ENCODE data around the gene DPPA4. TPM values are rescaled to one million over a fixed set of nuclear protein-coding genes. Genes with fewer than 3 reads are reported as not detected.

DPPA4 gene
- total and polyA plus RNA-seq, 2 donors (not counting 1 experiment from before 2014, with no cell fraction given), result 2.8 to 3.3 TPM

DNA sequence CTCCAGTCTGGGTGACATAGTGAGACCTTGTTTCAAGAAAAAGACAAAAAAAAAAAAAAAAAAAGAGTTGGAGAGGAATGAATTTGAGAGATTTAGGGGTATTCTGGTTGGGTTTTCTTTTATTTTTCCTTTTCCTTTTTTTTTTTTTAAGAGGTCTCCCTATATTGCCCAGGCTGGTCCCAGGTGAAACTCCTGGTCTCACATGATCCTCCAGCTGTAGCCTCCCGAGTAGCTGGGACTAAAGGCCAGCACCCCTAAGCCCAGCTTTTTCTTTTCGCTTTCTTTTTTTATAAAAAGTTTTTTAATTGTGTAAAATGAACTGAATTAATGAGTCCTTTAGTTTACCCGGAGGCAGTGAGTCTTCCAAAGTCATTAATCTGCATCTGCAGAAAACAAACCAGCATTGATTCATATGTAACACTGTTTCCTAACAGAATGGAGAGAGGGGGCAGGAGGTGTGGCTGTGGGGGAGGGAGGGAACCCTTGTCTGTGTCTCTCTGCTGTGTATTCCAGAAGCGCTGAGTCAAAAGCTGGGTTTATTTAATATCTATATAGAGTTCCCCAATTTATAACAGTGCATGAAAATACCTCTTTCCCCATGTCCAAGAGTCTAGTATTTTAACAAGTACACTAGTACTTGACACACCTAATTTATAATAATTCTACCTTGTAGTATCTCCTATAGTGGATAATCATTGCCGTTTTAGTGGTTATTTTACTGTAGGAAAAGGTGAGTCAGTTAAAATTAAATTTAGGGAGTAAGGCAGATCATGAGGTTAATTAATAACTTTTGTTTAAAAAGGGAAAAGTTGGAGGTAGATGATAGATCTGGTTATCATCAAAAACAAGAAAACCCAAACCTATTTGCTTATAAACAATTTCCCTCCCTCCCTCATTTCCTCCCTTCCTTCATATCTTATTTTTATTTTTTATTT lies 2.6 kb upstream of the DPPA4 start:
- Histone ChIP-seq H3K36me3 (replicated peaks in 1 of 2; ENCODE audit: control extremely low read depth in 1 of 2, control insufficient read depth in 1 of 2, extremely low read depth in 1 of 2, insufficient read depth in 2 of 2, low read length in 1 of 2) (no peaks in the 10 kb centered on the region), H4K20me1 (ENCODE audit: control insufficient read depth, insufficient read depth, low read length, poor library complexity, severe bottlenecking) (no peaks in the 10 kb centered on the region), H3K27ac (ENCODE audit: low read length in 2 of 2) (no peak overlapping the region), H2AFZ (ENCODE audit: insufficient read depth, low read depth, low read length, poor library complexity, severe bottlenecking) (no peak overlapping the region), H3K4me1 (ENCODE audit: control insufficient read depth in 2 of 2, insufficient read depth in 2 of 2, low read length in 2 of 2) (peaks cover 0 to 7% of the 10 kb centered on the region in 2 donors), H3K4me3 (ENCODE audit: control extremely low read depth in 1 of 5, extremely low read depth in 1 of 5, insufficient read depth in 1 of 5, low read depth in 2 of 5, low read length in 4 of 5) (no peak overlapping the region), H3K9me3 (ENCODE audit: control extremely low read depth in 1 of 3, control insufficient read depth in 2 of 3, insufficient read depth in 1 of 3, low read length in 2 of 3) (peaks cover 0 to 16% (median 0%) of the 10 kb centered on the region in 3 donors), H3K9ac (ENCODE audit: low read length) (no peak overlapping the region), H3K27me3 (replicated peaks in 1 of 4; ENCODE audit: control extremely low read depth in 1 of 4, control insufficient read depth in 3 of 4, insufficient read depth in 4 of 4, low read length in 3 of 4) (peaks cover 0 to 9% (median 2%) of the 10 kb centered on the region in 4 experiments), H3K4me2 (replicated peaks; ENCODE audit: low read depth, low read length, poor library complexity, severe bottlenecking) (no peak overlapping the region), H3K79me2 (ENCODE audit: control insufficient read depth, insufficient read depth, low read length) (no peaks in the 10 kb centered on the region)
- no CpG with 5 or more reads among the region's 5 CpGs for WGBS (ENCODE audit: insufficient coverage)
- ATAC-seq (ENCODE audit: low read depth), result no peak
- Mint-ChIP-seq H3K4me3 (no peak overlapping the region), H3K27ac (no peak overlapping the region), H3K27me3 (peaks cover 17% of the 10 kb centered on the region), H3K9me3 (ENCODE audit: insufficient read depth) (no peaks in the 10 kb centered on the region), H3K4me1 (peaks cover 13% of the 10 kb centered on the region)
- intact Hi-C loops (cut with micrococcal nuclease), result no loop called here
- DNase-seq, result no peak
- ChIA-PET POLR2A (no interaction called here), CTCF (no interaction called here)
- TF ChIP-seq EZH2 (IDR thresholded peaks at IDR 0.05; ENCODE audit: borderline replicate concordance, insufficient read depth, low read depth, low read length, poor library complexity, severe bottlenecking), result no peak
- TF ChIP-seq, protein P1, sequence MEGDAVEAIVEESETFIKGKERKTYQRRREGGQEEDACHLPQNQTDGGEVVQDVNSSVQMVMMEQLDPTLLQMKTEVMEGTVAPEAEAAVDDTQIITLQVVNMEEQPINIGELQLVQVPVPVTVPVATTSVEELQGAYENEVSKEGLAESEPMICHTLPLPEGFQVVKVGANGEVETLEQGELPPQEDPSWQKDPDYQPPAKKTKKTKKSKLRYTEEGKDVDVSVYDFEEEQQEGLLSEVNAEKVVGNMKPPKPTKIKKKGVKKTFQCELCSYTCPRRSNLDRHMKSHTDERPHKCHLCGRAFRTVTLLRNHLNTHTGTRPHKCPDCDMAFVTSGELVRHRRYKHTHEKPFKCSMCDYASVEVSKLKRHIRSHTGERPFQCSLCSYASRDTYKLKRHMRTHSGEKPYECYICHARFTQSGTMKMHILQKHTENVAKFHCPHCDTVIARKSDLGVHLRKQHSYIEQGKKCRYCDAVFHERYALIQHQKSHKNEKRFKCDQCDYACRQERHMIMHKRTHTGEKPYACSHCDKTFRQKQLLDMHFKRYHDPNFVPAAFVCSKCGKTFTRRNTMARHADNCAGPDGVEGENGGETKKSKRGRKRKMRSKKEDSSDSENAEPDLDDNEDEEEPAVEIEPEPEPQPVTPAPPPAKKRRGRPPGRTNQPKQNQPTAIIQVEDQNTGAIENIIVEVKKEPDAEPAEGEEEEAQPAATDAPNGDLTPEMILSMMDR (IDR thresholded peaks at IDR 0.05), result no peak

DNA sequence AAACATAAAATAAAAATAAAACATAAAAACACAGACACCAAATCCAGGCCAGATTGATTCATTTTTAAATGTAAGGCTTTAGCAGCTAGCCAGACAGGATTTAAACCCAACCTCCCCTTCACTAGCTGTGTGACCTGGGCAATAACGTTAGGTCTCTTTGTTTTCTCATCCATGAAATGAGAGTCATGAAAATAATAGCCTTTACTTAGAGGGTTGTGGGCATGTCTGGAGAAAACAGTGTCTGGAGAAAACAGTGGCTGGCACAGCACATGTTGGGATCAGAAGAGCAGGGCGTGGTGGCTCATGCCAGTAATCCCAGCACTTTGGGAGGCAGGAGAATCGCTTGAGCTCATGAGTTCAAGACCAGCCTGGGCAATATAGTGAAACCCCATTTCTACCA lies 1.9 kb upstream of the DPPA4 start:
- H3K27me3 Mint-ChIP-seq, result peaks cover 22% of the 10 kb centered on the region
- Histone ChIP-seq H3K4me3 (ENCODE audit: control extremely low read depth in 1 of 5, extremely low read depth in 1 of 5, insufficient read depth in 1 of 5, low read depth in 2 of 5, low read length in 4 of 5) (no peak overlapping the region), H3K4me1 (ENCODE audit: control insufficient read depth in 2 of 2, insufficient read depth in 2 of 2, low read length in 2 of 2) (peaks cover 0 to 7% of the 10 kb centered on the region in 2 donors), H3K27ac (ENCODE audit: low read length in 2 of 2) (no peak overlapping the region), H3K79me2 (ENCODE audit: control insufficient read depth, insufficient read depth, low read length) (no peaks in the 10 kb centered on the region), H2AFZ (ENCODE audit: insufficient read depth, low read depth, low read length, poor library complexity, severe bottlenecking) (no peak overlapping the region), H3K36me3 (replicated peaks in 1 of 2; ENCODE audit: control extremely low read depth in 1 of 2, control insufficient read depth in 1 of 2, extremely low read depth in 1 of 2, insufficient read depth in 2 of 2, low read length in 1 of 2) (no peaks in the 10 kb centered on the region), H3K9me3 (ENCODE audit: control extremely low read depth in 1 of 3, control insufficient read depth in 2 of 3, insufficient read depth in 1 of 3, low read length in 2 of 3) (peaks cover 0 to 16% (median 0%) of the 10 kb centered on the region in 3 donors), H3K27me3 (replicated peaks in 1 of 4; ENCODE audit: control extremely low read depth in 1 of 4, control insufficient read depth in 3 of 4, insufficient read depth in 4 of 4, low read length in 3 of 4) (peaks cover 0 to 9% (median 2%) of the 10 kb centered on the region in 4 experiments), H3K4me2 (replicated peaks; ENCODE audit: low read depth, low read length, poor library complexity, severe bottlenecking) (no peak overlapping the region), H4K20me1 (ENCODE audit: control insufficient read depth, insufficient read depth, low read length, poor library complexity, severe bottlenecking) (no peaks in the 10 kb centered on the region), H3K9ac (ENCODE audit: low read length) (no peak overlapping the region)
- H3K9me3 Mint-ChIP-seq (ENCODE audit: insufficient read depth), result no peaks in the 10 kb centered on the region
- CTCF ChIA-PET, result no interaction called here
- H3K27ac Mint-ChIP-seq, result no peak overlapping the region
- H3K4me1 Mint-ChIP-seq, result peaks cover 13% of the 10 kb centered on the region
- intact Hi-C loops (cut with micrococcal nuclease), result no loop called here
- 67% methylated on average over 1 of the region's 3 CpGs for WGBS (ENCODE audit: insufficient coverage)
- H3K4me3 Mint-ChIP-seq, result no peak overlapping the region
- TF ChIP-seq, protein P1 (IDR thresholded peaks at IDR 0.05), result no peak
- no peak for TF ChIP-seq EZH2 (IDR thresholded peaks at IDR 0.05; ENCODE audit: borderline replicate concordance, insufficient read depth, low read depth, low read length, poor library complexity, severe bottlenecking)
- DNase-seq (no peak), ATAC-seq (ENCODE audit: low read depth) (no peak)
- POLR2A ChIA-PET, result no interaction called here

All from B cell (primary cell).